ENCODE measurements around the gene ARHGAP4. TPM values are rescaled to one million over a fixed set of nuclear protein-coding genes. Genes with fewer than 3 reads are reported as not detected.

ARHGAP4 gene
- total RNA-seq, 4 donors from 2014 or later, result 10.9 to 26.0 (median 18.1) TPM

- Histone ChIP-seq H3K4me1 (peaks cover 0 to 16% (median 4%) of the 10 kb centered on the region in 3 donors), H3K4me3 (no peak overlapping the region), H3K27me3 (peaks cover 47% of the 10 kb centered on the region), H3K9me3 (no peaks in the 10 kb centered on the region), H3K27ac (peak overlapping the region in 1 of 4 donors; percentile 73), H3K36me3 (no peaks in the 10 kb centered on the region)
- no peak for ATAC-seq
- 70 to 80% methylated on average over 1 to 2 of the region's 8 CpGs for WGBS, 2 donors (ENCODE audit: low coverage in 1 of 2)
- TF ChIP-seq CTCF (IDR thresholded peaks at IDR 0.05) (no peak), POLR2A (IDR thresholded peaks at IDR 0.05) (no peak), POLR2AphosphoS5 (IDR thresholded peaks at IDR 0.05) (no peak), EP300 (IDR thresholded peaks at IDR 0.05) (no peak)
Observed at GRCh38 chrX:153887385-153887784, 38.7 kb downstream of the ARHGAP4 start.

GRCh38 chrX:153886915-153887314, 39.1 kb downstream of the ARHGAP4 start:
- TF ChIP-seq POLR2A (IDR thresholded peaks at IDR 0.05), result no peak
- no peak for TF ChIP-seq EP300 (IDR thresholded peaks at IDR 0.05)
- TF ChIP-seq CTCF (IDR thresholded peaks at IDR 0.05), result no peak
- no peak for TF ChIP-seq POLR2AphosphoS5 (IDR thresholded peaks at IDR 0.05)
- H3K4me3 ChIP-seq, result no peak overlapping the region
- H3K27ac ChIP-seq, result peak overlapping the region in 2 of 4 donors; percentile 53 to 73
- H3K27me3 ChIP-seq, result peaks cover 52% of the 10 kb centered on the region
- no CpG with 5 or more reads among the region's 13 CpGs for WGBS, 2 donors (ENCODE audit: low coverage in 1 of 2)
- no peaks in the 10 kb centered on the region for H3K9me3 ChIP-seq
- peaks cover 0 to 16% (median 4%) of the 10 kb centered on the region in 3 donors for H3K4me1 ChIP-seq
- ATAC-seq, result no peak
- H3K36me3 ChIP-seq, result no peaks in the 10 kb centered on the region

GRCh38 chrX:153885968-153886903, 39.8 kb downstream of the ARHGAP4 start, which contains the start of gene L1CAM:
TSS of gene L1CAM (minus strand) at chrX:153886173. CDS start at chrX:153875836, 10,337 bp downstream.
- Histone ChIP-seq H3K4me3 (peak within 1 kb of the TSS in 1 of 2 donors; percentile 42), H3K9me3 (no peaks in the 10 kb centered on the region), H3K27ac (peak within 1 kb of the TSS in 3 of 4 donors; percentile 31 to 73 (median 53)), H3K27me3 (peaks cover 59% of the 10 kb centered on the region), H3K4me1 (peaks cover 0 to 16% (median 4%) of the 10 kb centered on the region in 3 donors), H3K36me3 (no peaks in the 10 kb centered on the region)
- ATAC-seq, result peak; percentile 16
- no peak for TF ChIP-seq POLR2AphosphoS5 (IDR thresholded peaks at IDR 0.05)
- no peak for TF ChIP-seq EP300 (IDR thresholded peaks at IDR 0.05)
- no peak for TF ChIP-seq POLR2A (IDR thresholded peaks at IDR 0.05)
- no peak for TF ChIP-seq CTCF (IDR thresholded peaks at IDR 0.05)
- 16% methylated on average over 10 of the region's 94 CpGs; no CpG with 5 or more reads in 1 of the 2 donors for WGBS, 2 donors (ENCODE audit: low coverage in 1 of 2)

- Histone ChIP-seq H3K4me3 (peak overlapping the region in 1 of 2 donors; percentile 42), H3K9me3 (no peaks in the 10 kb centered on the region), H3K27ac (peak overlapping the region in 2 of 4 donors; percentile 24 to 62), H3K27me3 (peaks cover 68% of the 10 kb centered on the region), H3K36me3 (no peaks in the 10 kb centered on the region), H3K4me1 (peaks cover 0 to 16% (median 4%) of the 10 kb centered on the region in 3 donors)
- no peak for TF ChIP-seq CTCF (IDR thresholded peaks at IDR 0.05)
- no peak for TF ChIP-seq POLR2A (IDR thresholded peaks at IDR 0.05)
- WGBS, 2 donors (ENCODE audit: low coverage in 1 of 2), result no CpG with 5 or more reads among the region's 32 CpGs
- ATAC-seq, result no peak
Observed at GRCh38 chrX:153885208-153885787, 40.8 kb downstream of the ARHGAP4 start.
